ENCODE measurements around the gene SVOP. TPM values are rescaled to one million over a fixed set of nuclear protein-coding genes. Genes with fewer than 3 reads are reported as not detected.

Gene SVOP
- total RNA-seq, 1 experiment from 2014 or later = 0.47 TPM

DNA sequence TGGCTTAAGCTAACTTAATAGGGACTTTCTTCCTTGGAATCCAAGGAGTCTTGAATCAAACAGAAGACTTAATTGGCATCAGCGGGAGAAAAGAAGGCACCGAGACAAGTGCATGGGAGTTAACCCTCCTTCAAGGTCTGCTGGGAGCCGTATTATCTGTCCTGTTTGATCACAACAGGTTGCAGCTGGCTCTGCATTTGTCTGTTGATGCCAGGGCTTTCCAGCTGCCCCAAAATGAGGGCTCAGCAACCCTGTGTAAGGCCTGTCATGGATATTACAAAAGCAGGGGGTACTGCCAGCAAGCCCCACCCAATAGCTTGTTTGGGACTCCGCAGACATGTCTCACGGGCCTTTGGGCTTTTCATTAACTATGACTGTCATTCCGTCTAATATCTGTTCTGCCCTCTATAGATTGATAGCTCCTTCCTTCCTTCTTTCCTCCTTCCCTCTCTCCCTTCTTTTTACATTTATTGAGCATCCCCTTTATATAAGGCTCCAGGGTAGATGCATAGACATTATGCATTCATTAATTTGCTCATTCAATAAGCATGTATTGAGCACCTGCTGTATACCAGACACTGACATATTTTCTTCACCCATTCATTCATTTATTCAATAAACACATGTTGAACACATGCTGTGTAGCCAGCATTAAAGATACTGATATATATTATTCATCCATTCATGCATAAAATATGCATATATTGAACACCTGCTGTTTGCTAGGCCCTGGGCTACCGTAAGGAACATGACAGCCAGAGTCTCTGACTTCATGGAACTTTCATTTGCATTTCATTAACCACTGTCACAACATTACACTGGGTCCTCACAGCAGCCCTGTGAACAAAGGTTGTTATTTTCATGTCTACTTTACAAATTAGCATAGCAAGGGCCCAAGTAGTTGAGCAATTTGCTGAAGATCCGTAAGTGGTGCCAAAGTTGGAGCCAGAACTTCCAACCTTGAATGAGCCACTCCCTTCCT is 56.2 kb downstream of the SVOP start:
- POLR2A ChIA-PET = no interaction called here

DNA sequence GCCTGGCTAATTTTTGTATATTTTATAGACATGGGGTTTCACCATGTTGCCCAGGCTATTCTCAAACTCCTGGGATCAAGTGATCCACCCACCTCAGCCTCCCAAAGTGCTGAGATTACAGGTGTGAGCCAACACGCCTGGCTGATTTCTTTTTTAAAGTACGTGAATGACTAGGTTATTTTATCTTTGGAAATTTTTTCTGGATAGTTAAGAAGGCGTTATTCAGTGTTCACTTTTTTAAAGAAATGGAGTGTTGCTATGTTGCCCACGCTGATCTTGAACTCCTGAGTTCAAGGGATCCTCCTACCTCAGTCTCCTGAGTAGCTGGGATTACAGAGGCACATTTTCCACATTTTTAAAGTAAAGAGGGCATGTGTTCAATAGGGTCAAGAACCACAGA is 58.6 kb downstream of the SVOP start:
- DNase-seq (ENCODE audit: low read depth, low spot score) = no peak
- Histone ChIP-seq H3K27ac (ENCODE audit: low read depth, low read length) (no peak overlapping the region), H3K36me3 (ENCODE audit: control insufficient read depth in 1 of 2, insufficient read depth in 2 of 2, low read length in 2 of 2) (no peaks in the 10 kb centered on the region), H4K20me1 (ENCODE audit: insufficient read depth) (no peaks in the 10 kb centered on the region), H3K27me3 (ENCODE audit: insufficient read depth, low read length) (no peaks in the 10 kb centered on the region), H3K9me2 (ENCODE audit: insufficient read depth) (no peaks in the 10 kb centered on the region), H3K9me3 (ENCODE audit: control insufficient read depth in 1 of 2, insufficient read depth in 1 of 2, low read depth in 1 of 2, low read length in 2 of 2) (no peaks in the 10 kb centered on the region), H3K79me2 (ENCODE audit: insufficient read depth, low read length) (no peaks in the 10 kb centered on the region), H3K4me3 (replicated peaks in 1 of 2; ENCODE audit: low read depth in 1 of 2, low read length in 2 of 2) (no peak overlapping the region), H2AFZ (ENCODE audit: low read depth, low read length, poor library complexity, severe bottlenecking) (no peak overlapping the region), H3K4me2 (ENCODE audit: low read length) (no peak overlapping the region), H3K9ac (ENCODE audit: low read length) (no peak overlapping the region), H3K4me1 (ENCODE audit: control insufficient read depth in 1 of 2, insufficient read depth in 2 of 2, low read length in 2 of 2) (no peaks in the 10 kb centered on the region)
- no TSS peak for BruUV-seq (replicated peaks)
- no peak for ATAC-seq
- TF ChIP-seq, protein P1, sequence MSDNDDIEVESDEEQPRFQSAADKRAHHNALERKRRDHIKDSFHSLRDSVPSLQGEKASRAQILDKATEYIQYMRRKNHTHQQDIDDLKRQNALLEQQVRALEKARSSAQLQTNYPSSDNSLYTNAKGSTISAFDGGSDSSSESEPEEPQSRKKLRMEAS (IDR thresholded peaks at IDR 0.05) = no peak
- TF ChIP-seq, protein P2, sequence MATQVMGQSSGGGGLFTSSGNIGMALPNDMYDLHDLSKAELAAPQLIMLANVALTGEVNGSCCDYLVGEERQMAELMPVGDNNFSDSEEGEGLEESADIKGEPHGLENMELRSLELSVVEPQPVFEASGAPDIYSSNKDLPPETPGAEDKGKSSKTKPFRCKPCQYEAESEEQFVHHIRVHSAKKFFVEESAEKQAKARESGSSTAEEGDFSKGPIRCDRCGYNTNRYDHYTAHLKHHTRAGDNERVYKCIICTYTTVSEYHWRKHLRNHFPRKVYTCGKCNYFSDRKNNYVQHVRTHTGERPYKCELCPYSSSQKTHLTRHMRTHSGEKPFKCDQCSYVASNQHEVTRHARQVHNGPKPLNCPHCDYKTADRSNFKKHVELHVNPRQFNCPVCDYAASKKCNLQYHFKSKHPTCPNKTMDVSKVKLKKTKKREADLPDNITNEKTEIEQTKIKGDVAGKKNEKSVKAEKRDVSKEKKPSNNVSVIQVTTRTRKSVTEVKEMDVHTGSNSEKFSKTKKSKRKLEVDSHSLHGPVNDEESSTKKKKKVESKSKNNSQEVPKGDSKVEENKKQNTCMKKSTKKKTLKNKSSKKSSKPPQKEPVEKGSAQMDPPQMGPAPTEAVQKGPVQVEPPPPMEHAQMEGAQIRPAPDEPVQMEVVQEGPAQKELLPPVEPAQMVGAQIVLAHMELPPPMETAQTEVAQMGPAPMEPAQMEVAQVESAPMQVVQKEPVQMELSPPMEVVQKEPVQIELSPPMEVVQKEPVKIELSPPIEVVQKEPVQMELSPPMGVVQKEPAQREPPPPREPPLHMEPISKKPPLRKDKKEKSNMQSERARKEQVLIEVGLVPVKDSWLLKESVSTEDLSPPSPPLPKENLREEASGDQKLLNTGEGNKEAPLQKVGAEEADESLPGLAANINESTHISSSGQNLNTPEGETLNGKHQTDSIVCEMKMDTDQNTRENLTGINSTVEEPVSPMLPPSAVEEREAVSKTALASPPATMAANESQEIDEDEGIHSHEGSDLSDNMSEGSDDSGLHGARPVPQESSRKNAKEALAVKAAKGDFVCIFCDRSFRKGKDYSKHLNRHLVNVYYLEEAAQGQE (IDR thresholded peaks at IDR 0.05; ENCODE audit: low read depth) = no peak
- intact Hi-C loops (cut with micrococcal nuclease) = no loop called here
- POLR2A ChIA-PET = no interaction called here
- CTCF ChIA-PET = no interaction called here
- RAD21 ChIA-PET (ENCODE audit: low non-redundant PET in 1 of 2, low total read pairs in 2 of 2, uncharacterized antibody in 2 of 2, unreplicated experiment in 2 of 2) = no interaction called here

More for the DNA sequence above, 56.2 kb downstream of the SVOP start:
- no peak overlapping the region for H3K4me3 ChIP-seq (replicated peaks in 1 of 2; ENCODE audit: low read depth in 1 of 2, low read length in 2 of 2)
- H3K9ac ChIP-seq (ENCODE audit: low read length) = no peak overlapping the region
- H3K9me3 ChIP-seq (ENCODE audit: control insufficient read depth in 1 of 2, insufficient read depth in 1 of 2, low read depth in 1 of 2, low read length in 2 of 2) = no peaks in the 10 kb centered on the region
- no peaks in the 10 kb centered on the region for H4K20me1 ChIP-seq (ENCODE audit: insufficient read depth)
- H3K27me3 ChIP-seq (ENCODE audit: insufficient read depth, low read length) = no peaks in the 10 kb centered on the region
- ChIA-PET CTCF (interaction anchor here (1.0 kb wide), 1 partner anchor 14 kb away, joined by 3 read pairs; no protein-coding TSS in a partner anchor), RAD21 (ENCODE audit: low non-redundant PET in 1 of 2, low total read pairs in 2 of 2, uncharacterized antibody in 2 of 2, unreplicated experiment in 2 of 2) (no interaction called here)
- peaks cover 0 to 8% of the 10 kb centered on the region in 2 experiments; a peak in 2 of 4 replicates for H3K4me1 ChIP-seq (ENCODE audit: control insufficient read depth in 1 of 2, insufficient read depth in 2 of 2, low read length in 2 of 2)
- no TSS peak for BruUV-seq (replicated peaks)
- no peaks in the 10 kb centered on the region for H3K36me3 ChIP-seq (ENCODE audit: control insufficient read depth in 1 of 2, insufficient read depth in 2 of 2, low read length in 2 of 2)
- TF ChIP-seq EGR1 (IDR thresholded peaks at IDR 0.05; ENCODE audit: low read depth) (no peak), SP1 (IDR thresholded peaks at IDR 0.05; ENCODE audit: low read depth) (no peak), EZH2phosphoT487 (IDR thresholded peaks at IDR 0.05; ENCODE audit: borderline replicate concordance) (no peak), EZH2 (IDR thresholded peaks at IDR 0.05) (no peak), CEBPB (IDR thresholded peaks at IDR 0.05; ENCODE audit: low read depth) (no peak)
- TF ChIP-seq, protein P1 (IDR thresholded peaks at IDR 0.05) = no peak
- intact Hi-C loops (cut with micrococcal nuclease) = no loop called here
- no peak overlapping the region for H3K4me2 ChIP-seq (ENCODE audit: low read length)
- no peaks in the 10 kb centered on the region for H3K9me2 ChIP-seq (ENCODE audit: insufficient read depth)
- H3K27ac ChIP-seq (ENCODE audit: low read depth, low read length) = no peak overlapping the region
- H3K79me2 ChIP-seq (ENCODE audit: insufficient read depth, low read length) = no peaks in the 10 kb centered on the region
- H2AFZ ChIP-seq (ENCODE audit: low read depth, low read length, poor library complexity, severe bottlenecking) = no peak overlapping the region
- ATAC-seq = no peak
- no peak for DNase-seq (ENCODE audit: low read depth, low spot score)

All from HCT116 (cell line).